HG03045 (cell line): ENCODE data around the gene SLC38A6.

Experiments used
- ATAC-seq: cut with Tn5 transposase; IDR thresholded peaks from one replicate; pipeline ENCODE4 v1.9.1; 2021; ENCODE audit warnings: mild to moderate bottlenecking, moderate library complexity; ENCODE audit not compliant: unreplicated experiment

The SLC38A6 gene

DNA sequence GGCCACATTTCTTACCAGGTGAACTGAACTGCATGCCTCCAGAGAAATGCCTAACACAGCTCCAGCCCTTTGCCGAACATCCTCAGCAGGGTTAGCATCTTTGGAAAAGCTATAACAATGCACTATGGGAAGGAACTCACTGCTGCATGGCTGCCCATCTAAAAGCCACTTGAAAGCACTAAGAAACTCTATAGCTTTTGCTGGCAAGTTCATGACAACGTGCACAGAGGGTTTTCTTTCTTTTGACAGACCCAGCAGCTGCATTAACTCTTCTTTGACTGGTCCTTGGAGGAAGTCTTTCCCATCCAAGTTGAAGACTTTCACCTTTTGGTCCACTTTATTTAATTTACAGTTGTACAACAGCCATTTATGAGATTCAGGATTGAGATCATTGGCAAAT lies 5.5 kb upstream of the SLC38A6 start:
- no peak for ATAC-seq

DNA sequence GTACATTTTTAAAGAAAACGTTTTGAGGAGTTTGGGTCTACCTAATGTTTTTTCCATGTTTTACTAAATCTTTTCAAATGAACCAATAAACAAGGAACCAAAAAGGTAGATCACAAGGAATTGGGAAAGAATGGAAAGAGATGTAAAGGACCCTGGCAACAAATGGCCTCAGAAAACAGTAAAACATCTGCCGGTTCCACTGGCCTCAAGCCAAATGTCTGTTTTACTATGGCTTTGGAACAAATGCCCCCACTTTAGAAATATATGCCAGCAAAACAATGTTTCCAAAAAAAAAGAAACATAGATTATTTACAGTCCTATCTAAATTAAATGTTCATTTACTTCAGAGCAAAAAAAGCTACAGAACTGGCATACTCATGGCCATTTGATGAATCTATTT lies 3.2 kb upstream of the SLC38A6 start:
- no peak for ATAC-seq

DNA sequence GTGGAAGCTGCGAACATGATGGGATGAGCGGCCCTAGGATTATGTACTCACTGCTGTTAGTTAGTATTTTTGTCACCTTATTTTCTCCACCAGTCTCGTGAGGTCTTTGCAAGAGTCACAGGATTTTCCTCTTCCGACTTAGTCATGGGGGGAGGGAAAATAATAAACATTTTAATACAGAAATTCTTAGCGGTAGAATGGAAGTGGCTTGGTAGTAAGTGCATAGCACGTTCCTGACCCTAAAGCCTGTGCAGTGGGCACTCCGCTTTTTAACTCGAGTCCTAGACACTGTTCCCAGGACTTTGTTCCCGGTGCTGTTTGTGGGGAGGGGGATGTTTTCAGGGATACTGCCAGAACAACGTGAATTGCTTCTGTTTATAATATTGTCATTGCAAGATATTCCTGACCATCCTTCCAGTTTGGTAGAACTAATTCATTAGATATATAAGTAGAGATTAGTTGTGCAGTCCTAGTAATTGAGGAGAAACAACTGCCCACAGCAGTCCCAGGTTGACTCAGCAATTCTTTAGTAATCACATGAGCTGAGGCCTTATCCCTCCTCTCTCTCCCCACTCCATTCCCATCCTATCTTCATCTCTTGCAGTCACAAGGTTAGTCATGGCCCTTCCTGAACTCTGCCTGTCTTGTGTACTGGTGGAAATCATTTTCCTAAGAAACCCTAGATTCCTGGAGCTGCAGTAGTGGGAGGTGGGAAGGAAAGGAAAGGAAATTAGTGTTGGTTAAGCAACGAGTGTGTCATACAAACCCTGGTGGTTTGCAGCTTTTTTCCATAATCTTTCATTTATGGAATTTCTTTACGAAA lies 799 bp downstream of the SLC38A6 start:
- no peak for ATAC-seq

- ATAC-seq: no peak
Observed at GRCh38 chr14:60984196-60984595, 3.2 kb downstream of the SLC38A6 start.

DNA sequence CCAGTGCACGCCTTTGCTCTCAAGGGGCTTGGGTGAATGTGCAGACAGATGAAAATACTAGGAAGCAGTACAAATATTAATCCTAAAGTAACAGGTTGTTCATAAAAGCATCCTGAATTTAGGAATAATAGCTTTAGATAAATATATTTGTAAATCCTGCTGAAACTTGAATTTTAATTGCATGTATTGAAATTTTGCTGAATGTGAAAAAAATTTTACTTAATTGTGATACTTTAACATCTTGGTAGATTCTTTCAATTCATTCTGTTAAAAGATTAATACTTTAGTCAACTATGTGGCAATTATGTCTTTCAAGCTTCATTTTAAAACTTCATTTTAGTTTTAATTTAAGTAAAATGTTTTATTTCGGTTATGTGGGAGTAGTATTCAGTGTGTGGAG lies 5.5 kb downstream of the SLC38A6 start:
- no peak for ATAC-seq

- no peak for ATAC-seq
Observed at GRCh38 chr14:60989599-60989998, 8.6 kb downstream of the SLC38A6 start.

DNA sequence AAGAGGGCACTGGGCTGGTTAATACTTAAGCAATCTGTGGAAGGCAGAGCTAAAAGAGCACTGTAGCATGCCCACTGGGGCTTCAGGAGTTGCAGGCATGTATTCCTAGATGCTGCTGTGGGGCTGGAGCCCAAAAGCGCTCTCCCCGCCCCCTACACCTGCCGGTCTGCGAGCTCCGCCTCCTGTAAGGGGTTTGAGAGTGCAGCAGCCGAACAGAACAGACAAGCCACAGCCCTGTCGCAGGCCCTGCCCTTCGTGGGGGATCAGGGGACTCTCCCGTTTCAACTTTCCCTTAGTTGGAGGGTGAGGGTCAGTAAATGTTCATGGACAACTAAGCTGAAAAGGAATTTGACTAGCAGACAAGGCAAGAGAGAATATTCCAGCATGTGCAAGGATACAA lies 17.6 kb downstream of the SLC38A6 start:
- no peak for ATAC-seq

- no peak for ATAC-seq
Observed at GRCh38 chr14:60999536-60999935, 18.5 kb downstream of the SLC38A6 start.

GRCh38 chr14:61003571-61003970 lies 22.5 kb downstream of the SLC38A6 start:
- no peak for ATAC-seq

GRCh38 chr14:61019537-61019936 lies 38.5 kb downstream of the SLC38A6 start:
- no peak for ATAC-seq

DNA sequence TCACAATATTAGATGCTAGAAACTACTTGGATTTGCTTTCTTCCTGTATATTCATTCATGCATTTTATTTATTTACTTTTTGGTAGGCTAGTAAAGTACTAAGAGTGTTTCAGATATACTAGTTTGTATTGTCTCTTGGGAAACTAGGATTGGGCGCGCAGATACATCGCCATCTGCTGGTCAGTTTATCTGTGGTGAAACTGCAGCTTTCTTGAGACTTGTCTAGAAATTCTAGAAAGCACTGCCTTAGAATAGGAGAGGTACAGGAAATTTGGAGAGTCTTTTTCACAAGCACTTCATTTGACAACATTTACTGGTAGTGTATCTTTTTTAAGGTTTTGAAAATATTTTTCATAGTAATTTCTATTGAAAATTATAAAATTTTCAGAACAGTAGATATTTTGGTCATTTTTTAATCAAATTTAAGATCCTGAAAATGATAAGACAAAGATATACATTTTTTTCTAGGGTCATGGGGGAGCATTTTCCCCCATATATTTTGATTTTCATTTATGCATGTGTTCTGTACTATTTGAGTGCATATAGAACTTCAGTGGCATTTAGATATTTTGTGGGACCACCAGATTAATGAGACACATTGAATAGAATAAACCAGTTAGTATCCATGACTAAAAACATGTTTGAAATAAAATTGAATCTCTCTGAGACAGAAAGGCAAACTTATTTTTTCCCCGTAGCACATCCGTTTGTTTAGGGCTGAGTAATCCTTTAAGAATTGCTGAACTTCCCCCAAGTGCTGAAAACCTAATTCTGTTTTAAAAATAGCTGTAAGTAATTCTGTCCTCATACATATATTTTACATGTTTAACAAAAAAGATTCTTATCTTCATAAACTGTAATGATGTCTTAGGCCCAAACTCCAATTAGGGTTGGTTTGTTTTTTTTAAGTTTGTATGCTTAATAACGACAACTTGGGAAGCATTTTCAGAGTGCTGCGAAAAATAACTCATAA lies 44.5 kb downstream of the SLC38A6 start:
- ATAC-seq: peak; percentile 60

DNA sequence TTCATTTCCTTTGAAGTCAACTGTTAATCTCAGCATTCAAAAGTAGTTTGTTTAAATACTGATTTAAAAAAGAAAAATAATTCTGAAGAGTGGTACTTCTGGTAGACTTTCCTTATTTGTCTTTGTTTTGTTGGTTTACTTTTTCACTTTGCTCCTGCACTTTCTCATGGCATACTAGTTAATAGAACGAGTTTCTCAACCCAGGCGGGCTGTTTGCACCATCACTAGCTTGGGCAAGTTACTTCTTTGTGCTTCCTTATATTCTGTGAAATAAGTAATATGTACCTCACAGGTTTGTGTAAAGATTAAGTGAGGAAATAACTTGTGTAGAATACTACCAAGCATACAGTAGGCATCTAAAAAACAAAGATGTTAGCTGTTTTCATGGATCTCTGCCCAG lies 45.5 kb downstream of the SLC38A6 start:
- ATAC-seq: no peak

DNA sequence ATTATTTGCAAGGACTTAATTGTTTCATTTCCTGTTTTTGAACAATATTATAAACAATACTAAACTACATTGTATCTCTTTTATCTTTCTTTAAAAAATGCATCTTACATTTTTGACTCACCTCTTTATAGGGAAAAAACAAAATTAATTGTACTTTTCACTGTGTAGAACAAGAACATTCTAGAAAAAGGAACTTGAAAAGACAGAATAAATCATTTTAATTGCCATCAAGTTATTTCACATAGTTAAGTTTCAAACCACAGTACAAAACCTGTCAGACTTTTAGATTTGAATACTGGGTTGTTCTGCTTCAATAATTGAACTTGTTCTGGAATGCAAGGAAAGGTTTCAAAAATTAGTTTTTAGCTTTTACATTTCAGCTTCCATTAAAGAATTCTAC lies 50.0 kb downstream of the SLC38A6 start:
- ATAC-seq: no peak

- no peak for ATAC-seq
Observed at GRCh38 chr14:61033054-61033453, 52.0 kb downstream of the SLC38A6 start.

DNA sequence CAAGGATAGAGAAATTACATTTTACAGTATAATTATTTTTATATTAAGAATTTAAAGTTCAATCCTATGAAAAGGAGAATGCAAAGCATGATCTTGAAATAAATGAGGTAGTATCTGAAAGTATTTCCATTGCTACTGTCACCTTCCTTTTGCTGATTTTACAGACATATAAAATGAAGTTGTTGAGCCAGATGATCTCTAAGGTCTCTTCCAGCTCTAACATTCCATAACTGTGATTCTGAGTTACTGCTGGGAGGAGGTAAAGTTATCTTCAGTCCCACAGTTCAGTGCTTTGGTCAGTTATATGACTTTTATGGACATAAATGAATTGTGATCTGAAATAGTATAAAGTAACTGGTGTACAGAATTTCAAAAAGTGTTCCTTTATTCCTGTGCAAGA lies 52.8 kb downstream of the SLC38A6 start:
- no peak for ATAC-seq

GRCh38 chr14:61034416-61035120 lies 53.5 kb downstream of the SLC38A6 start:
- ATAC-seq: peak; percentile 85

DNA sequence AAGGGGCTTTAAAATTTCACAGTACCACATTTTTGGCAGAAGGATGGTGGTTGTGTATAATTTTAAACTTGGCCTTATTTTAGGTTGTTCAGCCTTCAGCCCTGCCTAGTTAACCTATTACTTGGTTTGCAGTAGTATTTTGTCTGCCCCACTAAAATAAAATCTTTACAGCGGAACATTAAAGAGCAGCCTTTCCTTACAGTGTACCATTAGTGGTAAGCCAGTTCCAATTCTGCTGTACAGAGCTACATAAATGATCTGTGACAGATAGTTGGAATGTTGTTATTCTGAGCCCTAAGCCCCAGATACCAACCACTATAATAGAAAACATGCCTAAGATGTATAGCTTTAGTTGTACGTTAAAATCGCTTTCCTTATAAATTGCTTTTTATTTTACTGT lies 56.2 kb downstream of the SLC38A6 start:
- no peak for ATAC-seq

GRCh38 chr14:61041704-61042103 lies 60.7 kb downstream of the SLC38A6 start:
- no peak for ATAC-seq

DNA sequence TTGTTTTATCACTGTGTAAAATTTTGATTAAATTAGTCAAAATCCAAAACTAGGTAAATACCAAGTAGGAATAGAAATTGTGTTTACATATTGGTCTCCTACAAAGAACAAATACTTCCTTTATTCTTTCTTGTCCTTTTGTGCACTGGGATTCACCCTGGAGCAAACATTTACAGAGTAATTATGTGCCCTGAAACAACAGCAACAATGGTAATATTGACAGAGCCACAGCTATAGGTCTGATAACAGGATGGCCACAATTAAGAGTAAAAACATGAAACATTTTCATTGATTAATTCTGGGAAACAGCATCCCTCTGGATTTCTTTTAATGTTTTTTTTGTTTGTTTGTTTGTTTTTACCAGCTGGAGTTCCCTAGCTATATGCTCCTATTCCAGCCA lies 61.2 kb downstream of the SLC38A6 start:
- ATAC-seq: no peak

DNA sequence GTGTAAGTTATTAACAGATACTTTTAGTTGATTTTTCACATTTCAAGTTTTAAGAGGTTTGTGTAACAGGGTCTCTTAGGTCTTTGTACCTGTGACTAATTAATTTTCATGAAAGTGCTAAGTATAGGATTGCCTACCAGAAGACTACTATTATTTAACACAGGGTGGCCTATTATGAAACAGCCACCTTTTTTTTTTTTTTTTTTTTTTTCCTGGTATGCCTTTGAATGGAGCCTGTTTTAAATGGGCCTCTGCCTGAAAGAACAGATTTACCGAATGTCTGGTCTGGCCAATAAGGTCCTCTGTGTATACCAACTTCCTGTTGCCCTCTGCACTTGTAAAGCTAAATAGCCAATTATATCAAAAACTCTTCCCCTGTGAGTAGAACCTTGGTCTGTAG lies 62.5 kb downstream of the SLC38A6 start:
- no peak for ATAC-seq

DNA sequence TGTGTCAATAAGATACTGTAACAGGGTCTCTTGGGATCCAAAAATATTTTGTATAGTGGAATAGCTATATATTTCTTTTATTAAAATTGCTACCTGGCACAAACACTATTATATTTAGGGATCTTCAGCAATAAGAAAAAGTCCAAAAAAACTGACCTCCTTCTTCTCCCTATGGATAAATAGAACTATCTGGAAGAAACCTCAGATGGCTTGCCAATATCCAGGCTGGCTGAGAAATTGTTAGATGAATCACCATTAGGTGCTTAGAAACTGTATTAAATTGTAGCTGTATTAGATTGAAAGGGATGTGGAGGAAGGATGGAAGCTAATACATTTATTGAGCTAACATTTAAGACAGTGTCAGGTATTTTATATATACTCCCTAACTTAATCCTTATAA lies 66.0 kb downstream of the SLC38A6 start:
- no peak for ATAC-seq
